Smooth muscle cell (in vitro differentiated cells): Measurements from ENCODE around the gene NEK9. TPM values are rescaled to one million over a fixed set of nuclear protein-coding genes. Genes with fewer than 3 reads are reported as not detected.

ENCODE experiments used
- DNase-seq: peaks from one replicate; lab custom pipeline; 2025; ENCODE audit not compliant: unreplicated experiment; lab: John Stamatoyannopoulos, UW
- H2AFZ ChIP-seq: fragments of 200-600 bp; sonication (generic); 2 replicates; pipeline ENCODE4 v1.6.0; 2016; ENCODE audit warnings: antibody characterized with exemption, low read depth, mild to moderate bottlenecking
- H3F3A ChIP-seq: fragments of 200-600 bp; sonication (generic); 2 replicates; pipeline ENCODE4 v1.6.0; 2017; ENCODE audit warnings: antibody characterized with exemption, low read depth
- H3K27ac ChIP-seq: fragments of 200-600 bp; sonication (generic); 2 replicates; pipeline ENCODE4 v1.5.1; 2016; ENCODE audit warnings: low read depth, mild to moderate bottlenecking
- H3K27me3 ChIP-seq: fragments of 200-600 bp; sonication (generic); 2 replicates; pipeline ENCODE4 v1.6.1; 2016; ENCODE audit warnings: low read depth, mild to moderate bottlenecking
- H3K36me3 ChIP-seq: fragments of 200-600 bp; sonication (generic); 2 replicates; pipeline ENCODE4 v1.5.1; 2016; ENCODE audit warnings: low read depth
- H3K4me1 ChIP-seq: fragments of 200-600 bp; sonication (generic); 2 replicates; pipeline ENCODE4 v1.5.1; 2016; ENCODE audit warnings: low read depth
- H3K4me2 ChIP-seq: fragments of 200-600 bp; sonication (generic); 2 replicates; pipeline ENCODE4 v1.6.0; 2016; ENCODE audit warnings: mild to moderate bottlenecking
- H3K4me3 ChIP-seq: fragments of 200-600 bp; sonication (generic); 2 replicates; pipeline ENCODE4 v1.5.1; 2016; ENCODE audit warnings: mild to moderate bottlenecking
- H3K79me2 ChIP-seq: fragments of 200-600 bp; sonication (generic); 2 replicates; pipeline ENCODE4 v1.6.0; 2016; ENCODE audit warnings: low read depth, mild to moderate bottlenecking
- H3K9ac ChIP-seq: fragments of 200-600 bp; sonication (generic); 2 replicates; pipeline ENCODE4 v1.6.0; 2016; ENCODE audit warnings: low read depth
- H3K9me3 ChIP-seq: fragments of 200-600 bp; sonication (generic); replicated peaks from 2 replicates; pipeline ENCODE4 v1.5.1; 2016; ENCODE audit warnings: low read depth
- H4K20me1 ChIP-seq: fragments of 200-600 bp; sonication (generic); 2 replicates; pipeline ENCODE4 v1.6.0; 2016; ENCODE audit warnings: low read depth
- WGBS: methylation state at CpG from one replicate; pipeline ENCODE4 v1.1.7; 2016; ENCODE audit warnings: low lambda C conversion rate; 5-methylcytosine and 5-hydroxymethylcytosine counted together
- polyA plus RNA-seq: library from polyadenylated mRNA; unstranded; fragments of >200 nt; fragmentation: Nextera tagmentation; extraction: Ambion mirVana; gene quantifications from 2 replicates; pipeline ENCODE4 v1.2.1, GENCODE V29; 2016
- total RNA-seq: library from RNA; depleted of rRNA; stranded (reverse); fragments of >200 nt; gene quantifications from 2 replicates; pipeline ENCODE4 v1.2.3, GENCODE V29; 2014
- TF ChIP-seq, protein P1 (sequence below): fragments of 200-600 bp; sonication (generic); IDR thresholded peaks from 2 replicates; pipeline ENCODE4 v1.5.1; 2017; ENCODE audit warnings: borderline replicate concordance, mild to moderate bottlenecking, antibody characterized with exemption; ENCODE audit not compliant: insufficient read depth, poor library complexity, severe bottlenecking

The NEK9 gene
- total and polyA plus RNA-seq, 2 experiments from 2014 or later = 12.4 to 17.8 TPM

DNA sequence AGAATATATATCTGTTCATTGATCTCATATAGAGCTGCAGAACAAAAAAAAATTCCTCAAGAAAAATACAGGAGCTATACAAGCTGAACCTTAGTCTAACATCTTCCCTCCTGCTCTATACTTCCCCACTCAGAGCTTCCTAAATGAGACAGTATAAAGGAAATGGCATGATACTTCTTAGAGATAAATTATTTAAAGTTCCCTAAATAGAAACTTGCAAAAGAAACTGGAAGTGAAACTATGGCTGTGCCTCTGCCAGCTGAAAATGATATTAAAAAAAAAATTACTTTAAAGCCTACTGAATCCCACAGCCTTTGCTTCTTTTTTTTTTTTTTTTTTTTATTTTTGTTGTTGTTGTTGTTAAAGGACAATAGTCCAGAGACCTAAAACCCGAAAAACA lies 11.6 kb upstream of the NEK9 start:
- 100% methylated on average over 1 of the region's 1 CpG for WGBS
- H3K27ac ChIP-seq = no peak overlapping the region
- H3K9ac ChIP-seq = no peak overlapping the region
- H3K4me2 ChIP-seq = no peak overlapping the region
- H3K9me3 ChIP-seq = no peaks in the 10 kb centered on the region
- H4K20me1 ChIP-seq = peaks cover 80% of the 10 kb centered on the region
- TF ChIP-seq, protein P1, sequence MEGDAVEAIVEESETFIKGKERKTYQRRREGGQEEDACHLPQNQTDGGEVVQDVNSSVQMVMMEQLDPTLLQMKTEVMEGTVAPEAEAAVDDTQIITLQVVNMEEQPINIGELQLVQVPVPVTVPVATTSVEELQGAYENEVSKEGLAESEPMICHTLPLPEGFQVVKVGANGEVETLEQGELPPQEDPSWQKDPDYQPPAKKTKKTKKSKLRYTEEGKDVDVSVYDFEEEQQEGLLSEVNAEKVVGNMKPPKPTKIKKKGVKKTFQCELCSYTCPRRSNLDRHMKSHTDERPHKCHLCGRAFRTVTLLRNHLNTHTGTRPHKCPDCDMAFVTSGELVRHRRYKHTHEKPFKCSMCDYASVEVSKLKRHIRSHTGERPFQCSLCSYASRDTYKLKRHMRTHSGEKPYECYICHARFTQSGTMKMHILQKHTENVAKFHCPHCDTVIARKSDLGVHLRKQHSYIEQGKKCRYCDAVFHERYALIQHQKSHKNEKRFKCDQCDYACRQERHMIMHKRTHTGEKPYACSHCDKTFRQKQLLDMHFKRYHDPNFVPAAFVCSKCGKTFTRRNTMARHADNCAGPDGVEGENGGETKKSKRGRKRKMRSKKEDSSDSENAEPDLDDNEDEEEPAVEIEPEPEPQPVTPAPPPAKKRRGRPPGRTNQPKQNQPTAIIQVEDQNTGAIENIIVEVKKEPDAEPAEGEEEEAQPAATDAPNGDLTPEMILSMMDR = no peak
- H3K79me2 ChIP-seq = peaks cover 65% of the 10 kb centered on the region
- H3K4me1 ChIP-seq = no peaks in the 10 kb centered on the region
- peaks cover 8% of the 10 kb centered on the region for H3F3A ChIP-seq
- H3K27me3 ChIP-seq = no peaks in the 10 kb centered on the region
- H3K4me3 ChIP-seq = no peak overlapping the region
- H3K36me3 ChIP-seq = peaks cover 16% of the 10 kb centered on the region
- no peak for DNase-seq
- H2AFZ ChIP-seq = no peak overlapping the region

DNA sequence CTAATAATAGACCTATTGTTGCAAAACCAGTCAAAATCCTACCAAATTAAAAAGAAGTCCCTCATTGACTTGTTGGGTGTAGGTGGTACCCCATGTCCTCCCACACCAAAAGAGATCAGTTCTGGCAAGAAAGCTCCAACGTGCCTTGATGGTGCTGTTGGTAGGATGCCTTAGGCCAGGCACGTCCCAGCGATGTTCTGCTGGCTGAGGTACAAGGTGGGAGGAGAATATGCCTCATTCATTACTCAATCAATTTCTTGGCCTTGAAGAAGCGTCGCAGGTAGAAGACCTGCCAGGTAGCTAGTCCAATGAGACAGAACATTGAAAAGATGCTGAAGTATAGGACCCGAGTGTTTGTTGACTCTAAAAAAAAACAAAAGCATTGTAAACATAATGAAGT lies 7.8 kb upstream of the NEK9 start:
- H3K27ac ChIP-seq = no peak overlapping the region
- no peak overlapping the region for H3K4me3 ChIP-seq
- H3K36me3 ChIP-seq = peaks cover 20% of the 10 kb centered on the region
- H3K4me1 ChIP-seq = no peaks in the 10 kb centered on the region
- no peaks in the 10 kb centered on the region for H3K27me3 ChIP-seq
- H4K20me1 ChIP-seq = peaks cover 60% of the 10 kb centered on the region
- H2AFZ ChIP-seq = no peak overlapping the region
- H3F3A ChIP-seq = peaks cover 22% of the 10 kb centered on the region
- H3K9ac ChIP-seq = no peak overlapping the region
- DNase-seq = no peak
- no peaks in the 10 kb centered on the region for H3K9me3 ChIP-seq
- no peak overlapping the region for H3K4me2 ChIP-seq
- peaks cover 29% of the 10 kb centered on the region for H3K79me2 ChIP-seq
- 94% methylated on average over 6 of the region's 6 CpGs for WGBS
- TF ChIP-seq, protein P1 = no peak

DNA sequence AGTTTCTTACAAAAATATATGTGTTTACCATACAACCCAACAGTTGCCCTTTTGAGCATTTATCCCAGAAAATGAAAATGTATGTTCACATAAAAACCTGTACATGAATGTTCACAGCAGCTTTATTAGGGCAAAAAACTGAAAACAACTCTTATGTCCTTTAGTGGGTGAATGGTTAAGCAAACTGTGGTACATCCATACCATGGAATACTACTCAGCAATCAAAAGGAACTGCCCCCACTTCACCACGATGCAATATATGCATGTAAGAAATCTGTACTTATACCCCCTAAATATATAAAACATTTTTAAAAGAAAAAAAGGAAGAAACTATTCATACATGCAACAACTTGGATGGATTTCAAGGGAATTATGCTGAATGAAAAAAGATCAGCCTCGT lies 6.7 kb upstream of the NEK9 start:
- Histone ChIP-seq H3F3A (peaks cover 22% of the 10 kb centered on the region), H3K4me3 (no peak overlapping the region), H3K79me2 (peaks cover 18% of the 10 kb centered on the region), H3K27me3 (no peaks in the 10 kb centered on the region), H3K4me1 (no peaks in the 10 kb centered on the region), H3K9ac (no peak overlapping the region), H3K4me2 (no peak overlapping the region), H2AFZ (no peak overlapping the region), H4K20me1 (peaks cover 49% of the 10 kb centered on the region), H3K9me3 (no peaks in the 10 kb centered on the region), H3K36me3 (peaks cover 20% of the 10 kb centered on the region), H3K27ac (peak overlapping the region; percentile 2)
- DNase-seq = no peak
- WGBS = 70% methylated on average over 2 of the region's 2 CpGs
- TF ChIP-seq, protein P1 = no peak

DNA sequence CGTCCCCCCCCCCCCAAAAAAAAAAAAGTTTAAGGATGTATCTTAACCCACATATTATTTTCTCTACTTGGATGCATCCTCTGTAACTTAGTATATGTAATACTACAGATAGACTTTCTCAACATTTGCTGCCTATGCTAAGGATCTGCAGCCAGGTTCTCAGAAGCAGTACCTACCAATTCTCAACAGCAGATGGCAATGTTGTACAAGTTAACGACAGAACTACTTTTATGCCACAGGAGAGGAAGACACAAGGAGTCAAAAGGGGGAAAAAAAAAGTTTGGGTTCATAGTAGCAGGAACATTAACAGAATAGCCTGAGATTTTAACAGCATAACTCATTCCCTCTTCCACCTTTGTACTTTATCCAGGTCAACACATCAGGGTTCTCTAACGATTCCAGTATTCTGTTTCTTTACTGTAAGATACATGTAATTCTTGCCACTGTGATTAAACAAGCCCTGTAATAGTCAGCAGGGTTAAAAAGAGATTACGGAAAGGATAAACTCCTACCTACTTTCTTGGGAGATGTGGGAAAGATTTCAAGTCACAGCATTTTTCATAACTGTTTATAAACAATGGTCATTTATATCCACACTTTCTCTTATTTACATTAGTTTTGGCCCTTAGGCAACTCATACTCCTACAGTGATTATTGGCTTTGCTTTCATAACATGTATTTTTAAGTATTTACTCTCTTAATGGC lies 5.7 kb upstream of the NEK9 start:
- Histone ChIP-seq H2AFZ (no peak overlapping the region), H3K4me2 (no peak overlapping the region), H3K27ac (peak overlapping the region; percentile 2), H3F3A (peaks cover 22% of the 10 kb centered on the region), H3K9me3 (no peaks in the 10 kb centered on the region), H3K9ac (no peak overlapping the region), H3K4me1 (no peaks in the 10 kb centered on the region), H3K4me3 (no peak overlapping the region), H4K20me1 (peaks cover 39% of the 10 kb centered on the region), H3K27me3 (no peaks in the 10 kb centered on the region), H3K36me3 (peaks cover 20% of the 10 kb centered on the region), H3K79me2 (peaks cover 10% of the 10 kb centered on the region)
- WGBS = 43% methylated on average over 4 of the region's 4 CpGs
- no peak for DNase-seq
- TF ChIP-seq, protein P1 = peak; percentile 82
